ENCODE data around the gene SHOC2.

SHOC2 gene

GRCh38 chr10:110939419-110939818 lies 20.0 kb downstream of the SHOC2 start:
- no peak overlapping the region for H3K27ac ChIP-seq
- no peak for DNase-seq (ENCODE audit: low read depth, low spot score)

DNA sequence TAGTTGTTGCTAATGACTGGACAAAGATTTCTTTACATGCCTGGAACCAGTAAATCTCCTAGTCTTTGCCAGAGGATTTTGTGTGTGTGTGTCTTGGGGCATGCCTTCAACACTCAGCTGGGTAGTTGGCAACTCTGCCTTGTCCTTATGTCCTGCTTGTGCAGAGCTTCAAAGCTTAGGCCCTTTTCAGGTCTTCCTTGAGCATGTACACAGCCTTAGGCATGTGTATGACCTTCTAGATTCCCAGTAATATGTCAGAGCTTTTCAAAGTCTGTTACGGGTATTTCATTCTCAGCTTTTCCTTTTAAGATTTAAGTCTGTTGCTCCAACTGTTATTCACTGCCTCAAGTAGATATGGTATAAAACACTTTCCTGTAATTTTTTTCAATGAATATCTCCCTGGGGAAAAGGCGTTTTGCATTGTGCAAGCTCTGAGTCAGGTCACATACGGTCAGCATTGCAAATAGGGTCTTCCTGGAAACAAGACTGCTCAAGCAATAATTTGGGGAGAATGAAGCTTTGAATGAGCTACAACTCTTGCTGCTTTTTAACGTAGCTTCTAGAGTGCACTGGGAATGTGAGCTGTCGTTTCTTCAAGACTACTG lies 25.5 kb downstream of the SHOC2 start:
- H3K27ac ChIP-seq, result no peak overlapping the region
- DNase-seq (ENCODE audit: low read depth, low spot score), result no peak

DNA sequence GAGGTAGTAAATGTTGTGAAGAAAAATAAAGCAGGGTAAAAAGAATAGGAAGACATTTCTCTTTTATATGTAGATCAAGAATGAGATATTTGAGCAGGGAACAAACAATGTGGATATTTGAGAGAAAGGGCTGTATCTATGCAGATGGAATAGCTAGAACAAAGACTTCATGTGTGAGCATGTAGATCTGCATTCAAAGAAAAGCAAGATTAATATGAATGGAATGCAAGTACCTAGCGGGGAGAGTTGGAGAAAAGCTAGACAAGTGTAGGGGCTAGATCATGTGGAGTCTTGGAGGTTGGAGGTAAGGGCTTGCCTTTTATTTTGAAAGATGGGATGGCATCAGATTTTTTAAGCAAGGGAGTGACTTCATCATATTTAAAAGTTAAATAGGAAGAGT lies 27.1 kb downstream of the SHOC2 start:
- peak overlapping the region; percentile 12 for H3K27ac ChIP-seq
- DNase-seq (ENCODE audit: low read depth, low spot score), result no peak

- DNase-seq (ENCODE audit: low read depth, low spot score), result no peak
- peak overlapping the region; percentile 12 for H3K27ac ChIP-seq
These were observed 27.7 kb downstream of the SHOC2 start for GRCh38 chr10:110947061-110947595.

- H3K27ac ChIP-seq, result no peak overlapping the region
- no peak for DNase-seq (ENCODE audit: low read depth, low spot score)
These were observed 32.0 kb downstream of the SHOC2 start for GRCh38 chr10:110951381-110951780.

DNA sequence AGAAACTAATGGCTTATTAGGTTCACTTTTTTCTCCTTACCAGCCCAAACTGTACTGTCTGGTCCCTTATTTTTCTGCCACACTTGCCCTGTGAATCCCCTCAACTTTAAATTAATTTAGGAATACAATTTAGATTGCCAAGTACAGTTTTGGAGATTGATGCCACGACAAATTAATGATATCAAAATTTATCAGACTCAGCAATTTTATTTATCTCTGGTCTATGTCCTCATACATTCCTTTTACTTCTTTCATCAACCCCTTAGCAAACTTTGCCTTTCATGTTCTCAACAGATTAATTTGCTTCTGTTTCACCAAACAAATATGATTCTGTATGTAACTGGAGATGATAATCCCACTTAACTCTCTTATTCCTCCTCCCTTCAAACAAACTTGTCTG lies 38.2 kb downstream of the SHOC2 start:
- no peak overlapping the region for H3K27ac ChIP-seq
- DNase-seq (ENCODE audit: low read depth, low spot score), result no peak

GRCh38 chr10:110959379-110960332 lies 40.3 kb downstream of the SHOC2 start:
- no peak for DNase-seq (ENCODE audit: low read depth, low spot score)
- no peak overlapping the region for H3K27ac ChIP-seq

DNA sequence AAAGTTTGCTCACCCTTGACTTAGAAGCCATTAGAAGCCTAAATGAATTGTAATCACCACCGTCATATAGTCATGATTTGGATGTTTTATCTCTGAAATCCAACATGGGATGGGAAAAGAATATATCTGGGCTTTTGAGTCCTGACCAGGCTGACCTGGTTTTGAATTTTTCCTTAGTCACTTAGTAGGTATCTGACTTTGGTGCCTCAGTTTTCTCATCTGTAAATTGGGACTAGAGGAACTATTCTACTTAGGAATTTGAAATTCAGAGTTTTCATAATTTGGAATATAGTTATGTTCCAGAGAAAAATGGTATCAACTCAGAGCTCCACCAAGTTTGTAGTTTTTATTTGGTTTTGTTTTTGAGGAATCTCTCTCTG lies 40.9 kb downstream of the SHOC2 start:
- DNase-seq (ENCODE audit: low read depth, low spot score), result no peak

GRCh38 chr10:110962443-110962842 lies 43.0 kb downstream of the SHOC2 start:
- DNase-seq (ENCODE audit: low read depth, low spot score), result no peak
- no peak overlapping the region for H3K27ac ChIP-seq

More for the DNA sequence above, 40.9 kb downstream of the SHOC2 start:
- H3K27ac ChIP-seq, result no peak overlapping the region

DNA sequence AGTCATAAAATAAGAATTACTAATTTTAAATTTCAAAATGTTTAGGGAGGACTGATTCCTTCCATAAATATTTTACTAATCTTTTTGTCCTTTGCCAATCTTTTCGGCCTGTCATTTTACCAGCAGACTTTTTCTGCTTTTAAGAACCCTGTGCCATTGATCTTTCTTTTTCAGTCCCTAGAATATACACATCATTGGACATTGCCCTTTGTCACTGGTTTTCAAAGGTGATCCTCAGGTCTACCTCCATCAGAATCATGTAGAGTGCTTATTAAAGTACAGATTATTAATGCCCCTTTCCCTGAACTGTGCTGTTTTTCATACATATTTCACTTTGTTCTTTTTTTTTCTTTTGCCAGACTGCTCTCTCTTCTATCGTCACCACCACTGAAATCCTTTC lies 43.8 kb downstream of the SHOC2 start:
- DNase-seq (ENCODE audit: low read depth, low spot score), result no peak
- H3K27ac ChIP-seq, result no peak overlapping the region

DNA sequence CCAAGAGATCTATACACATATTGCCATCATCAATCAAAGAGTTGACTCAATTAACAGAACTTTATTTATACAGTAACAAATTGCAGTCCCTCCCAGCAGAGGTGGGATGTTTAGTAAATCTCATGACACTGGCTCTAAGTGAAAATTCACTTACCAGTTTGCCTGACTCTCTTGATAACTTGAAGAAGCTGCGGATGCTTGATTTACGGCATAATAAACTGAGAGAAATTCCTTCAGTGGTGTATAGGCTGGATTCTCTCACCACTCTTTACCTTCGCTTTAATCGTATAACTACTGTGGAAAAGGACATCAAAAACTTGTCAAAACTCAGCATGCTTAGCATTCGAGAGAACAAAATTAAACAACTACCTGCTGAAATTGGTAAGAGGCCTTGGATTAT lies 45.3 kb downstream of the SHOC2 start:
- no peak for DNase-seq (ENCODE audit: low read depth, low spot score)
- no peak overlapping the region for H3K27ac ChIP-seq

DNA sequence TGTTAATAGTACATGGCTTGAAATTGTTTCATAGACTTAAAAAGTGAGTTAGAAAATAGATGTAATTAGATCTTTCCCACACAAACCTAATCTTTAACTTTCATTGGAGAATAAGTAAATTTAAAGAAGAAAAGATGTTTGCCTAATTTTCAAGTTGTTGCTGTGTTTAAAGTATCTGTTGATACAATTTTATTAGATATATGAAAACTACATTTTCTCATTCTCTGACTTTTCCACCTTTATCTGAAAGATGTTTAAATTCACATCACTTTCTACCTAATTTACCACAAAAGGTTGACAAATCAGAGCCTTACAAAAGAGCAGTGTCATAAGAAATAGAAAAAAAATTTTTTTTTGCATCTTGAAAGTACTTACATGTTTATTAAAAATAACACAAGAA lies 45.8 kb downstream of the SHOC2 start:
- DNase-seq (ENCODE audit: low read depth, low spot score), result no peak
- no peak overlapping the region for H3K27ac ChIP-seq

GRCh38 chr10:110966146-110966545 lies 46.7 kb downstream of the SHOC2 start:
- no peak for DNase-seq (ENCODE audit: low read depth, low spot score)
- no peak overlapping the region for H3K27ac ChIP-seq

DNA sequence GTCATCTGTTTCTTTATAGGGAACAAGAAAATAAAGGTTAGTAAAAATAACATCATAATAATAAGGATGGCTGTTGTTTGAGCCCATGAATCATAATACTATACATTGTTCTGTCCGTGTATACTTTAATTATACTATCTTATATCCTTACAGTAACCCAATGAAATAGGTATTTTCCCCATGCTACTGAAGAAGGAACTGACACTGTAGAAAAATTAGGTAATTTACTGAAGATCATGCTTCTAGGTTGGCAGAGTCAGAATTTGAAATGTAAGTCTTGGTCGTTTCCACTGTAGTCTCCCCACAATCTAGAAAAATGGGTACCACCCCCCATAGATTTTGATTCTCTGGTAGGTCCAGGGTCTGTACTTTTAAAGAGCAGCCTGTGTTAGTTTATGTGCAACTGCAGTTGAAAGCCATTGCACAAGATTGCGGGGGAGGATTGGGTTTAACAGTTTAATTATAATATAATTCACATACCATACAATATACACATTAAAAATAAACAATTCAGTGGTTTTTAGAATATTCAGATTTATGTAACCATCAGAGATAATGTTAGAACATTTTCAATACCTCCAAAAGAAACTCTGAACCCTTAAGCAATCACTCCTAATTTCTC lies 47.7 kb downstream of the SHOC2 start:
- no peak for DNase-seq (ENCODE audit: low read depth, low spot score)
- H3K27ac ChIP-seq, result no peak overlapping the region

- H3K27ac ChIP-seq, result no peak overlapping the region
- no peak for DNase-seq (ENCODE audit: low read depth, low spot score)
These were observed 48.2 kb downstream of the SHOC2 start for GRCh38 chr10:110967645-110968044.

GRCh38 chr10:110969183-110969582 lies 49.8 kb downstream of the SHOC2 start:
- H3K27ac ChIP-seq, result no peak overlapping the region
- no peak for DNase-seq (ENCODE audit: low read depth, low spot score)

DNA sequence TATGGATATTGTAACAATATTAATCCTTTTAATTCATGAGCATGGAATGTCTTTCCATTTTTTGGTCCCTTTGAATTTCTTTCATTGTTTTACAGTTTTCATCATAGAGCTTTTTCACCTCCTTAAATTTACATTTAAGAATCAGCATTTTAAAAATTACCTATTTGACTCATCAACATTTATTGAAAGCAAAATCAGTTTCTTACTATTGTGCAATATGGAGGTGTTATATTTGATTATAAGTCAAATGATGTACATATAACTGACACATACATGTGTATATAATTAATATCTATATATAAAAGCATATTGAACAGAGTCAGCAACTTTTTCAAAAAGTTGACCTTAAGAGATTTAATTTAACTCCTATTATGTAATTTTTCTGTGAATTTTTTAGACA lies 52.2 kb downstream of the SHOC2 start:
- DNase-seq (ENCODE audit: low read depth, low spot score), result no peak
- no peak overlapping the region for H3K27ac ChIP-seq

DNA sequence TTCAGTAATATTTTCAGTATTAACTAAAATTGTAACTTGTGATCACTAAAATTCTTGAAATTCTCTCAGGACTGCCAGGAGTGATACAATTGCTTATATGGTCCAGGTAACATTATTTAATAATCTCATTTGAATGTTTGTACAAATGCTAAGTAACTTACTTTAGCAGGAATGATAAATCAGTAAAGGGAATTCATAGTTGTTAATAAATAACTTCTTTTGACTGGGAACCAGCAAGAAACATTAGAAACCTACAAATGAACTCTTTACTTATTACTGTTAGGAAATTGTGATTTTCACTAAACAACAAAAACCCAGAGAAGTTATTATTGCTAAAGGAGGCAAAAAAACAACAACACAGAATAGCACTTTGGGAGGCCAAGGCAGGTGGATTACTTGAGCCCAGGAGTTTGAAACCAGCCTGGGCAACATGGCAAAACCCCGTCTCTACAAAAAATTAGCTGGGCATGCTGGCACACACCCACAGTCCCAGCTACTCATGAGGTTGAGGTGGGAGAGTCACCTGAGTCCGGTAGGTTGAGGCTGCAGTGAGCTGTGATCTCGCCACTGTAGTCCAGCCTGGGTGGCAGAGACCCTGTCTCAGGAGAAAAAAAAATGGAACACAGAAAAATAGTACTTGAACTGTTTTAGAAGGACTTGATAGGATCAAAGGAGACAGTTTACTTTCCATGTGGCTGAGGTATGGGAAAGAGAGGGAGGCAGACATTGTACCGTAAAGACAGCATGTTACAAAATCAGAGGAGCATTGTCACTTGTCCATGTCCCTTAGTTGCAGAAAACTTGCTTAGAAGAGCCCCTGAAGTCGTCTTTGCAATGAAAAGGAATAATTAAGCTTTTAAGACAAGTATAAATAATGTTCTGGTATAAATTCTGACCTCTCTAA lies 53.1 kb downstream of the SHOC2 start:
- no peak for DNase-seq (ENCODE audit: low read depth, low spot score)
- no peak overlapping the region for H3K27ac ChIP-seq

DNA sequence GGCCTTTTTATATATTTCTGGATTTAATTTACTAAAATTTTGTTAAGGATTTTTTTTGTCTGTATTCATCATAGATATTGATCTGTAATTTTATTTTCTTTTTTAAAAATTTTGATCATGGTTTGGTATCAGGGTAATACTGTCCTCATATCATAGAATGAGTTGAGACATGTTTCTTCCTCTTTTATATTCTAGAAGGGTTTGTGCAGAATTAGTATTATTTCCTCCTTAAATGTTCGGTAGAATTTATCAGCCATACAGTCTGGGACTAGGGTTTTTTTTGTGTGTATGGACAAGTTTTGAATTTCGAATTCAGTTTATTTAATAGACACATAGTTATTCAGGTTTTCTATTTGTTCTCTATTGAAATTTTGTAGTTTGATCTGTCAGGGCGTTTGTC lies 54.0 kb downstream of the SHOC2 start:
- DNase-seq (ENCODE audit: low read depth, low spot score), result no peak
- no peak overlapping the region for H3K27ac ChIP-seq

DNA sequence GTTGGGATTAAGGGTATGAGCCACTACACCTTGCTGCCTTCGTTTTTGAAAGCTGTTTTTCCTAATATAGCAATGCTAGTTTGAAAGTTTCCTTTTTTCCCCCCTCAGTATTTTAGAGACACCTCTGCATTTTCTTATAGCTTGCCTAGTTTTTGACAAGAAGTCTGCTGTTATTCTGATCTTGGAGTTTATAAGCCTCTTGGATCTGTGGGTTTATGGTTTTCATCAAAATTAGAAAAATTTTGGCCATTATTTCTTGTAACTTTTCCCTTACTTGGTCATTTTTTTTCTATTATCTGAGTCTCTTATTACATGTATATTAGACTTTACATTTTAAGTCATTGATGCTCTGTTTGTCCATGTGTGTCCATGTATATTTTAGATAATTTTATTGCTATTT lies 57.2 kb downstream of the SHOC2 start:
- no peak for DNase-seq (ENCODE audit: low read depth, low spot score)
- no peak overlapping the region for H3K27ac ChIP-seq
